Ovary (tissue), 9 donors: ENCODE data around the gene LHX2. TPM values are rescaled to one million over a fixed set of nuclear protein-coding genes. Genes with fewer than 3 reads are reported as not detected.

Source experiments
- DNase-seq, 5 donors: peaks; one replicate each; pipeline ENCODE4 v3.0.0-alpha.2; 2019 to 2020
- H3K27ac ChIP-seq, 2 donors: fragments of 200-600 bp; one replicate each; pipeline versions ENCODE4 v1.5.1 to v1.8.0; 2019 to 2022
- H3K27me3 ChIP-seq: fragments of 200-600 bp; one replicate; pipeline ENCODE4 v1.8.0; 2022
- H3K36me3 ChIP-seq: fragments of 200-600 bp; sonication (generic); one replicate; pipeline ENCODE4 v1.5.1; 2019
- H3K4me1 ChIP-seq: one replicate; pipeline ENCODE4 v1.8.1; 2013; ENCODE audit warnings: mild to moderate bottlenecking, moderate library complexity; ENCODE audit not compliant: insufficient read depth
- H3K4me3 ChIP-seq: fragments of 200-600 bp; sonication (generic); one replicate; pipeline ENCODE4 v1.5.1; 2017
- H3K9me3 ChIP-seq, 2 donors: fragments of 200-600 bp in 1 of 2; sonication (generic) in 1 of 2; one replicate each; pipeline versions ENCODE4 v1.5.1 to v1.8.1; 2013 to 2019; ENCODE audit warnings: mild to moderate bottlenecking in 1 of 2, moderate library complexity in 1 of 2
- EP300 ChIP-seq: sonication (generic); formaldehyde crosslinking; IDR thresholded peaks from one replicate; pipeline ENCODE4 v1.6.1; 2017; ENCODE audit warnings: antibody characterized with exemption
- POLR2A ChIP-seq: fragments of 450-650 bp; IDR thresholded peaks from one replicate; pipeline ENCODE4 v1.6.1; 2017; ENCODE audit warnings: antibody characterized with exemption, mild to moderate bottlenecking, moderate library complexity
- WGBS, 3 donors: extraction: QIAGEN DNeasy Blood & Tissue Kit in 1 of 3; methylation state at CpG; one replicate each; pipeline versions ENCODE4 v1.1.5 to v1.1.7; 2013 to 2017; 5-methylcytosine and 5-hydroxymethylcytosine counted together
- intact Hi-C, 4 donors: fragments of 100-400 bp; cut with DNase I; formaldehyde crosslinking; loops; one replicate each; pipeline versions ENCODE4 v1.11.0 to v1.15.1; 2022 to 2023
- polyA plus RNA-seq, 2 donors: library from polyadenylated mRNA; stranded (reverse); fragments of 200-250 nt in 1 of 2; fragments of 350-450 nt in 1 of 2; fragmentation: Illumina TruSeq in 1 of 2; extraction: RNeasy Lipid Tissue Mini Kit (QIAGEN cat#74804) in 1 of 2; gene quantifications; one replicate each; pipeline ENCODE4 v1.2.3, GENCODE V29; 2013 to 2014
- total RNA-seq, 7 donors: library from RNA; depleted of rRNA in 2 of 7; stranded (reverse); fragments of >200 nt in 2 of 7; fragmentation: NEBNext Ultra II Directional in 3 of 7; extraction: Animal tissue kit (Norgen Biotek cat#: 25700) in 3 of 7; gene quantifications; one replicate each; pipeline versions ENCODE4 v1.1.0 to v1.2.4, GENCODE V29; 2016 to 2023
- TF ChIP-seq, protein P1 (sequence below), 3 donors: fragments of 450-650 bp in 2 of 3; fragments of 200-600 bp in 1 of 3; IDR thresholded peaks; one replicate each; pipeline versions ENCODE4 v1.5.1 to v1.8.0; 2016 to 2022; ENCODE audit warnings: antibody characterized with exemption in 3 of 3, mild to moderate bottlenecking in 1 of 3
- donor health status: DM: no; HTN: no; CAD: no; lungs with moderate emphysema.
- donor health status: DM: no; HTN: no; CAD: no.
- donor health status: Bipolar disorder and iron deficiency.
- donor health status: DM: yes; HTN: yes; CAD: no.
- donor health status: DM: no; HTN: no; CAD: no.
- donor health status: DM: yes; HTN: yes; CAD: no.

Gene LHX2
- total and polyA plus RNA-seq, 9 donors = 0.10 to 17.0 (median 0.49) TPM; not detected in 5

DNA sequence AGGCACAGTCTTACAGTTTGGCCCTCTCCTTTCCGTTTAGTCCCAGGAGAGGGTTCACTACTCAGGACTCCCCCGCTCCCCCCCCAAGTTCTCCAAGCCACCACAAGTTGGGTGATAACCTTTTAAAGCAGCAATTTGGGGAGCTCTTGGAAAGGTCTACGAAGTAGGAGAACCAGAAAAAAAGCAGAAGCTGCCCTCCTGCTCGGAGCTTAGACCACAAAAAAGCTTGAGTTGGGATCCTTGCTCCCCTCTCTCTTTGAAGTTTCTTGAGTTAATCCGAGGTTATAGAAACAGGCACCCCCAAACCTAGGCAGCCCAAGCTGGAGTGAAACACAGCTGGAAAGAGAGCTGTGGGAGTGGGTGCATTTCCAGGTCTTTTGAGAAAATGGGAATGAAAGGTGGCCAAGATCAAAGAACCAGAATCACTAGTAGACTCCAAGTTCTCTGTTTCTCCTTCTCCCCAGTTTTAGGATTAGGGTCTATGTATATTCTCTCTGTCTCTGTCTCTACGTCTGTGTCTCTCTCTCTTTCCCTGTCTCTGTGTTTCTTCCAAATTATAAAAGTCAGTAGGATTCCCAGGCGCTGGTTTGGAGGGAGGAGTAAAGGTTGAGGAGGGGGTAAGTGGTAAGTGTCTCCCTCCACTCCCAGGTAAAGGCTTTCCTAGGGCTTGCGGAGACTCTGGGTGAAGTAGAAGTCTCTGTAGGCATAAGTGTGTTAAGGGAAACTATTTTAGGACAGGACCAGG, 2.8 kb downstream of the LHX2 start:
- no peak for DNase-seq
- Histone ChIP-seq H3K4me1 (peaks cover 7% of the 10 kb centered on the region), H3K4me3 (no peak overlapping the region), H3K36me3 (no peaks in the 10 kb centered on the region), H3K27ac (no peak overlapping the region), H3K9me3 (no peaks in the 10 kb centered on the region), H3K27me3 (peaks cover 12% of the 10 kb centered on the region)
- intact Hi-C loops = no loop called here
- TF ChIP-seq, protein P1, sequence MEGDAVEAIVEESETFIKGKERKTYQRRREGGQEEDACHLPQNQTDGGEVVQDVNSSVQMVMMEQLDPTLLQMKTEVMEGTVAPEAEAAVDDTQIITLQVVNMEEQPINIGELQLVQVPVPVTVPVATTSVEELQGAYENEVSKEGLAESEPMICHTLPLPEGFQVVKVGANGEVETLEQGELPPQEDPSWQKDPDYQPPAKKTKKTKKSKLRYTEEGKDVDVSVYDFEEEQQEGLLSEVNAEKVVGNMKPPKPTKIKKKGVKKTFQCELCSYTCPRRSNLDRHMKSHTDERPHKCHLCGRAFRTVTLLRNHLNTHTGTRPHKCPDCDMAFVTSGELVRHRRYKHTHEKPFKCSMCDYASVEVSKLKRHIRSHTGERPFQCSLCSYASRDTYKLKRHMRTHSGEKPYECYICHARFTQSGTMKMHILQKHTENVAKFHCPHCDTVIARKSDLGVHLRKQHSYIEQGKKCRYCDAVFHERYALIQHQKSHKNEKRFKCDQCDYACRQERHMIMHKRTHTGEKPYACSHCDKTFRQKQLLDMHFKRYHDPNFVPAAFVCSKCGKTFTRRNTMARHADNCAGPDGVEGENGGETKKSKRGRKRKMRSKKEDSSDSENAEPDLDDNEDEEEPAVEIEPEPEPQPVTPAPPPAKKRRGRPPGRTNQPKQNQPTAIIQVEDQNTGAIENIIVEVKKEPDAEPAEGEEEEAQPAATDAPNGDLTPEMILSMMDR (IDR thresholded peaks at IDR 0.05) = no peak
- 35 to 51% (median 41%) methylated on average over 8 of the region's 8 CpGs for WGBS, 3 donors

DNA sequence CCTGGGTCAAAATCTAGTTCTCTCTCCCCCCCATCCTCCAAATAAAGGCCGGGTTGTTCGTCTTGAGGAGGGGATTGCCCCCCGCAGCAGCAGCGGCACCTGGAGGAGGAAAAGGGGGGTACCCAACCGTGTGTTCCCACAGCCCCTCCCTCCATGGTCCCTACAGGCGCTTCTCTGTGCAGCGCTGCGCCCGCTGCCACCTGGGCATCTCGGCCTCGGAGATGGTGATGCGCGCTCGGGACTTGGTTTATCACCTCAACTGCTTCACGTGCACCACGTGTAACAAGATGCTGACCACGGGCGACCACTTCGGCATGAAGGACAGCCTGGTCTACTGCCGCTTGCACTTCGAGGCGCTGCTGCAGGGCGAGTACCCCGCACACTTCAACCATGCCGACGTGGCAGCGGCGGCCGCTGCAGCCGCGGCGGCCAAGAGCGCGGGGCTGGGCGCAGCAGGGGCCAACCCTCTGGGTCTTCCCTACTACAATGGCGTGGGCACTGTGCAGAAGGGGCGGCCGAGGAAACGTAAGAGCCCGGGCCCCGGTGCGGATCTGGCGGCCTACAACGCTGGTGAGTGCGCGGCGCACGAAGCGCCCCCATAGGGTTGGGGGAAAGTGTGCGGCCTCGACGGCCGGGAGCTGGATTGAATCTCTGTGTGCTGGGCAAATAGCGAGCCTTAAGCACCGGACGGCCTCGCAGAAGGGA, 3.5 kb downstream of the LHX2 start:
- Histone ChIP-seq H3K4me3 (no peak overlapping the region), H3K4me1 (peaks cover 7% of the 10 kb centered on the region), H3K27me3 (peaks cover 12% of the 10 kb centered on the region), H3K27ac (no peak overlapping the region), H3K9me3 (no peaks in the 10 kb centered on the region), H3K36me3 (no peaks in the 10 kb centered on the region)
- intact Hi-C loops = no loop called here
- DNase-seq = no peak
- TF ChIP-seq POLR2A (no peak), EP300 (no peak)
- TF ChIP-seq, protein P1 (IDR thresholded peaks at IDR 0.05) = no peak
- 18 to 26% (median 26%) methylated on average over 54 to 57 of the region's 57 CpGs for WGBS, 3 donors

DNA sequence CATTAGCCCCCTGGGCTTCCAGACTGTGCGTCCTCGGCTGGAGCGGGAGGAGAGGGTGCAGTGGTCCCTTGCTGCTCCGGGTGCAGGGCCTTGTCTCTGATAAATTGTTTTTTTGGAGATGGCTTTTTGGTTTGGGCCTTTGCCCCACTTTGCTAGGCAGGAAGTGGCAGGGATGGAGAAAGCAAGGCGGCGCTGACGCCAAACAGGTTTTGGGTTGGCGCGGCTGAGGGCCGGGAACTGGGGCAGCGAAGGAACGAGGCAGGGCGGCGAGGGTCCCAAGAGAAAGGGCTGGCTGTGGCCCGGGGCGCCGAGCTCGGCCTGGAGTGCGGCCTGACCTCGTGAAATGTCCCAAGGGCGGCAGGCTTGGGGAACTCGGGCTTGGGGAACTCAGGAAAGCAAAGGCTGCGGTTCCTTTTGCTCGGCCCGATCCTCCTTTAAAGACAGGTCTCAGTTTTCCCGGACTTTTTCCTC, 4.1 kb downstream of the LHX2 start:
- H3K27me3 ChIP-seq = peaks cover 11% of the 10 kb centered on the region
- WGBS, 3 donors = 18 to 36% (median 27%) methylated on average over 20 to 26 of the region's 26 CpGs
- no peak for DNase-seq
- H3K36me3 ChIP-seq = no peaks in the 10 kb centered on the region
- no peaks in the 10 kb centered on the region for H3K9me3 ChIP-seq
- no peak overlapping the region for H3K27ac ChIP-seq
- TF ChIP-seq EP300 (no peak), POLR2A (no peak)
- TF ChIP-seq, protein P1 (IDR thresholded peaks at IDR 0.05) = no peak
- H3K4me3 ChIP-seq = no peak overlapping the region
- peaks cover 7% of the 10 kb centered on the region for H3K4me1 ChIP-seq
- intact Hi-C loops = no loop called here

DNA sequence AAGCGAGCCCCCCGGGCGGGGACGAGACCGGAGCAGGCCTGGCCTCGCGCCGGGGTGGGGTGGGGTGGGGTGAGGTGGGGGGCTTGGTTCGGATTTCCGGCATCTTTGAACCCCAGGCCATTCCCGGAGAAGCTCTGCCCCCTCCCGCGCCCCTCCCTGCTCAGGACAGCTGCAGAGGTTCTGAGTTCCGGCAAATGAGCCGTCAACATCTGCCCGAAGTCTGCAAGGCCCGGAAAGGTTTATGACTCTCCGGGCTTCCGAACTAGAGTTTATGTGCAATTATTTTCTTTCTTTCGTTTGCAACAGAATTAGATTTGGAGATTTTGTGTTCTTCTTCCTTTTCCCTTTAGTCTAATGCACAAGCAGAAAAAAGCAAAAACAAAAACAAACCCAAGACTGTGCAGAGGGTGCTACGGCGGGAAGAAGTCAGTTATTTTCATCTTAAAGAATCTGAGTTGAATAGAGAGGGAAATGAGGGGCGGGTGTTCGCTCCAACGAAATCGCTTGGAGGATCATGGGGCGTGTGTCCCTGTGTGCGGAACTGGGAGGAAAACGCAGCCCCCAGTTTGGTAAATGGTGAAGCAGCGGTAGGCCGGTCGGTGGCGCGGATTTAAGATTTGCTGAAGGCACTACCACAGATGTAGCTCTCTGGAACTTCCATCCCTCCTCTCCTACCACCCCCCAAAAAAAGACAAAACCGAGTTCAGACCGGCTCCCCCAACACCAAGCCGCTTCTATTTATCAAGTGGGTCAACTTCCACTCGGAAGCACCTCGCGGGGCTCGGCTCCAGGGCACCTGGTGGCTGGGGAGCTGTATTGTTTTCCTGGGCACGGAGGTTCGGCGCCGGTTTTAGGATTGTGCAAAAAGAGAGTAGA, 4.8 kb downstream of the LHX2 start:
- 15 to 23% (median 17%) methylated on average over 43 to 45 of the region's 45 CpGs for WGBS, 3 donors
- peaks cover 3% of the 10 kb centered on the region for H3K4me1 ChIP-seq
- peaks cover 6% of the 10 kb centered on the region for H3K27me3 ChIP-seq
- H3K4me3 ChIP-seq = no peak overlapping the region
- no peak overlapping the region for H3K27ac ChIP-seq
- DNase-seq = no peak
- no peak for TF ChIP-seq POLR2A
- no peak for TF ChIP-seq EP300
- TF ChIP-seq, protein P1 (IDR thresholded peaks at IDR 0.05) = no peak
- intact Hi-C loops = no loop called here
- H3K36me3 ChIP-seq = no peaks in the 10 kb centered on the region
- no peaks in the 10 kb centered on the region for H3K9me3 ChIP-seq
